Activated CD4-positive, alpha-beta memory T cell treated with anti-CD3 and anti-CD28 coated beads, Interleukin-2, amount 10 ng/mL, durations not matched to agents 7 days and 5 days (primary cell): Measurements from ENCODE around the gene CLTB. TPM values are rescaled to one million over a fixed set of nuclear protein-coding genes. Genes with fewer than 3 reads are reported as not detected.

Experiments
- CTCF ChIA-PET: fragments of 350-600 bp; sonication (Branson Sonifier 250); formaldehyde crosslinking; loops from one replicate; lab custom pipeline; 2021; ENCODE audit warnings: antibody characterized with exemption, inconsistent platforms; lab: Charles Lee
- POLR2A ChIA-PET: fragments of 350-600 bp; sonication (Branson Sonifier 250); formaldehyde crosslinking; loops from one replicate; lab custom pipeline; 2021; ENCODE audit warnings: antibody characterized with exemption; lab: Charles Lee
- DNase-seq: peaks from one replicate; pipeline ENCODE4 v3.0.0-alpha.2; 2020
- H3K27ac Mint-ChIP-seq: one replicate; pipeline ENCODE4 v1.8.0; 2021; ENCODE audit warnings: mild to moderate bottlenecking, mixed read lengths
- H3K27me3 Mint-ChIP-seq: one replicate; pipeline ENCODE4 v1.8.0; 2021; ENCODE audit warnings: mixed read lengths
- H3K36me3 Mint-ChIP-seq: one replicate; pipeline ENCODE4 v1.8.0; 2021; ENCODE audit warnings: low read depth, mixed read lengths
- H3K4me1 Mint-ChIP-seq: one replicate; pipeline ENCODE4 v1.8.0; 2021; ENCODE audit warnings: mixed read lengths
- H3K4me3 Mint-ChIP-seq: one replicate; pipeline ENCODE4 v1.8.0; 2021; ENCODE audit warnings: mild to moderate bottlenecking, mixed read lengths
- H3K9me3 Mint-ChIP-seq: one replicate; pipeline ENCODE4 v1.8.0; 2021; ENCODE audit warnings: mixed read lengths
- total RNA-seq, 2 experiments: library from RNA; stranded (reverse); gene quantifications; one replicate each; pipeline ENCODE4 v1.2.3, GENCODE V29; 2021

CLTB gene
- total RNA-seq, 2 experiments from 2014 or later, result 56.2 to 57.2 TPM

DNA sequence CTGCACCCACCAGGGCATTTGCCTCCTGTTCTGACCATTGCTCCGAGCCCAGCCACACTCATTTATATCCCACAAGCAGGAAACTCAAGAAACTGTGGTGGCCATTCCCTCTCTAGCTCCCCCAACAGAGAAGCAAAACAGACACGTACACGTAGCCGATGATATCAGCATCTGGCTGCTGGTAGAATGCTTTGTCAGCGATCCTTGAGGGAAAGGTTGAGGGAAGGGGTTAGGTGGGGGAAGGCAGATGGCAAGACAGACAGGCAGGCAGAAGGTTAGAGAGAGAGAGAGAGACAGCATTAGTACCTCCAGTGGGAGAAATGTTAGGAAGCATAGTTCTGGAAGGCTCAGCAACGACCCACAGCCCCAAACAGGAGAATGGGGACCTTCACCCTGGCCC, 20.0 kb downstream of the CLTB start:
- Mint-ChIP-seq H3K27ac (no peak overlapping the region), H3K27me3 (no peaks in the 10 kb centered on the region), H3K4me3 (no peak overlapping the region), H3K4me1 (no peaks in the 10 kb centered on the region), H3K9me3 (no peaks in the 10 kb centered on the region), H3K36me3 (peaks cover 13% of the 10 kb centered on the region)
- POLR2A ChIA-PET, result interaction anchor here (1.0 kb wide), 1 partner anchor 20 kb away, joined by 3 read pairs; no protein-coding TSS in a partner anchor
- no peak for DNase-seq
- CTCF ChIA-PET, result no interaction called here

DNA sequence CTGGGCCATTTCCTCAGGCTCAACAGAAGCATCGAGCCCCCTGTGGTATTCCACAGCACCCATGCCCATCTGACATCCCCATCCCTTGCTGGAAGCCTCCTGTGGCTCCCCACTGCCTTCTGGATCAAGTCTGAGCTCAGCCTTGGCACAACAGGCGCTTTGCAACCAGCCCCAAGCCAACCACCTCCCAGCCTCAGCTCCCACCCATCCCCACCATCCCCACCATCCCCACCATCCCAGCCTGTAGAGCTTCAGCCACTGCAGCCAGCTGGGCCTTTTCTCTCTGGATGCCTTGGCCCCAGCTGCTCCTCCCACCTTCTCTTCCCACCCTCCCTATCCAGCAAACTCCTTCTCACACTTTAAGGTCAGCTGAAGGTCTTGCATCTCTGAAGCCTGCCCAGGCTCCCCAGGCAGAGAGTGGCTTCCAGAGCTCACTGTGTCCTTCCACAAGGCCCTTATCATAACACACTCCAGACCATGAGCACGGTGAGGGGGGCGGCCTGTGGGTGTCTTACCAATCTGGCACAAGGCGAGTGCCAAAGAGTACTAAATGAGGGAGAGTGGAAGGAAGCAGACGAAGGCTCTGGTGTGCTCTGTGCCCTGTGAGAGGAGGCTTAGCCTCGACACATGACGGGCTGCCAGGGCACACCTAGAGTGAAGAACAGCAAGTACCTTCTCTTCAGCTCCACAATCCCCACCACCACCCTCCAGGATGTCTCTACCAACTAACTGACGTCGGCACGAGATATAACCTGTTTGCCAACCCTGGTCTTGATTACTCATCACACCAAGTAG, 21.3 kb downstream of the CLTB start:
- Mint-ChIP-seq H3K27ac (no peak overlapping the region), H3K9me3 (no peaks in the 10 kb centered on the region), H3K4me1 (peaks cover 4% of the 10 kb centered on the region), H3K36me3 (peaks cover 24% of the 10 kb centered on the region), H3K27me3 (no peaks in the 10 kb centered on the region), H3K4me3 (no peak overlapping the region)
- DNase-seq, result no peak
- CTCF ChIA-PET, result no interaction called here
- POLR2A ChIA-PET, result interaction anchor here (0.6 kb wide), 1 partner anchor 13 kb away, joined by 3 read pairs; no protein-coding TSS in a partner anchor

DNA sequence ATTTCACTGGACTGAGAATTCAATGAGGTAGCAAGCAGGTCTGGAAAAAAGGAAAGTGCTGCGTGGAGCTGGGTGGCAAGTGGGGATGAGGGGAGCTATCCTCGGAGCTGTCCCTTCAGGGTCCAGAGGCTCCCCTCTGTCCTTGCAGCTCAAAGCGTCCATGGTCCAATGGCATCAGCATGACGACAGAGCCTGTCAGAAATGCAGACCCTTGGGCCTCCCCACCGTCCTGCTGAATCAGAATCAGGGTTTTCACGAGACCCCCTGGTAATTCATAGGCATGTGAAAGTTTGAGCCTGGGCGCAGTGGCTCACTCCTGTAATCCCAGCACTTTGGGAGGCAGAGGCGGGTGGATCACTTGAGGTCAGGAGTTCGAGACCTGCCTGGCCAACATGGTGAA, 22.2 kb downstream of the CLTB start:
- ChIA-PET POLR2A (interaction anchor here (1.2 kb wide), 1 partner anchor 17 kb away, joined by 3 read pairs; no protein-coding TSS in a partner anchor), CTCF (no interaction called here)
- Mint-ChIP-seq H3K4me3 (no peak overlapping the region), H3K9me3 (no peaks in the 10 kb centered on the region), H3K27me3 (no peaks in the 10 kb centered on the region), H3K27ac (no peak overlapping the region), H3K4me1 (peaks cover 7% of the 10 kb centered on the region), H3K36me3 (peaks cover 29% of the 10 kb centered on the region)
- no peak for DNase-seq

DNA sequence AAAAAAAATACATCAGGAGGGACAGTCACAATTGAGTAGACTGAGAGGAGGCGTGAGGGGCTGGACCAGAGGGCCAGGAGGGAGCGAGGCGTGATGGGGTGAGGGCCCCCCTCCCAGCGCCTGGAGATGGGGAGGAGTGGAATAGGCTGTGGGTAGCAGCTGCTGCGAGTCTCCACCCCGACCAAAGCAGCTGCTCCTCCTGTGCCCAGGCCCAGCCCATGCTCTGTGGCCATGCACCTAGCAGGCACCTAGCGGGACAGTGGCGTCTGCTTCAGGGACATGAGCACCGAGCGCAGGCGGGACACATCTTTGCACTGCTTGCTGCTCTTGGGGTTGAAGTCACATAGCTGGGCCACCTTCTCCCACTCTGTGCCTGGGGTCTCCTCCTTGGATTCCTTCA, 23.8 kb downstream of the CLTB start:
- no peak for DNase-seq
- ChIA-PET POLR2A (no interaction called here), CTCF (interaction anchor here (0.7 kb wide), 1 partner anchor 145 kb away, joined by 3 read pairs; the partner anchor contains the start of gene RNF44)
- Mint-ChIP-seq H3K4me3 (no peak overlapping the region), H3K9me3 (no peaks in the 10 kb centered on the region), H3K36me3 (peaks cover 33% of the 10 kb centered on the region), H3K4me1 (peaks cover 11% of the 10 kb centered on the region), H3K27me3 (no peaks in the 10 kb centered on the region), H3K27ac (no peak overlapping the region)

DNA sequence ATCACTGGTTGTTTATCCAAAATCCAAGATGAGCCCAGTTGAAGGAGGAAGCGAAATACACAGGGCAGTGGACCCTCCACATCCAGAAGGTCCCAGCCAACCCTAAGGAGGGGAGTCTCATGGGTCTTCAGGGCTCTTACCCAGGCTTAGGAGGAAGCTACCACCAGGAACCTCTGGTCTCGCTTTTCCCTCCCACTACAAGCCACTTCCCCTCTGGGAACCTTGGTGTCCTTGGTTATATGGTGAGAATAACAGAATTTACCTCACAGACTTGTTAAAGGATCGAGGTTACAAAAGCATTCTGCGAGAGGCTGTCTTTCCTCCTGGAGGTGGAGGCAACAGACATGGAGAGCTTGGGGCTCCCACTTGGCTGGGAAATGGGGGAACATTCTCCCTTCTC, 24.3 kb downstream of the CLTB start:
- no peaks in the 10 kb centered on the region for H3K27me3 Mint-ChIP-seq
- POLR2A ChIA-PET, result interaction anchor here (0.6 kb wide), 1 partner anchor 56 kb away, joined by 3 read pairs; no protein-coding TSS in a partner anchor
- H3K9me3 Mint-ChIP-seq, result no peaks in the 10 kb centered on the region
- H3K36me3 Mint-ChIP-seq, result peaks cover 34% of the 10 kb centered on the region
- CTCF ChIA-PET, result interaction anchor here (0.7 kb wide), 1 partner anchor 145 kb away, joined by 3 read pairs; the partner anchor contains the start of gene RNF44
- DNase-seq, result no peak
- H3K4me3 Mint-ChIP-seq, result no peak overlapping the region
- peaks cover 17% of the 10 kb centered on the region for H3K4me1 Mint-ChIP-seq
- no peak overlapping the region for H3K27ac Mint-ChIP-seq

DNA sequence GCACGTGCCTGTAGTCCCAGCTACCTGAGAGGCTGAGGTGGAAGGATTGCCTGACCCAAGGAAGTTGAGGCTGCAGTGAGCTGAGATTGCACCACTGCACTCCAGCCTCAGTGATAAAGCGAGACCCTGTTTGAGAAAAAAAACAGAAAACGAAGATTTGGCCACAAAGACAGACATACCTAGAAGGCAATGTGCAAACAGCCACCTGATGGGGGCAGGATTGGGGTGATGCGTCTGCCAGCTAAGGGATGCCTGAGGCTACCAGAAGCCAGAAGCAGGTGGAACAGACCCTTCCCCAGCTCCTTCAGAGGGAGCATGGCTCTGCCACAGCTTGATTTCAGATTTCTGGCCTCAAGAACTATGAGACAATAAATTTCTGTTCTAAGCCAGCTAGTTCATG, 24.9 kb downstream of the CLTB start:
- Mint-ChIP-seq H3K27me3 (no peaks in the 10 kb centered on the region), H3K4me3 (no peak overlapping the region), H3K27ac (no peak overlapping the region), H3K9me3 (no peaks in the 10 kb centered on the region), H3K36me3 (peaks cover 39% of the 10 kb centered on the region), H3K4me1 (peaks cover 22% of the 10 kb centered on the region)
- CTCF ChIA-PET, result interaction anchor here (1.1 kb wide), 1 partner anchor 56 kb away, joined by 4 read pairs; the partner anchor contains the start of gene FAF2
- no peak for DNase-seq
- POLR2A ChIA-PET, result interaction anchor here (0.6 kb wide), 1 partner anchor 56 kb away, joined by 3 read pairs; no protein-coding TSS in a partner anchor

DNA sequence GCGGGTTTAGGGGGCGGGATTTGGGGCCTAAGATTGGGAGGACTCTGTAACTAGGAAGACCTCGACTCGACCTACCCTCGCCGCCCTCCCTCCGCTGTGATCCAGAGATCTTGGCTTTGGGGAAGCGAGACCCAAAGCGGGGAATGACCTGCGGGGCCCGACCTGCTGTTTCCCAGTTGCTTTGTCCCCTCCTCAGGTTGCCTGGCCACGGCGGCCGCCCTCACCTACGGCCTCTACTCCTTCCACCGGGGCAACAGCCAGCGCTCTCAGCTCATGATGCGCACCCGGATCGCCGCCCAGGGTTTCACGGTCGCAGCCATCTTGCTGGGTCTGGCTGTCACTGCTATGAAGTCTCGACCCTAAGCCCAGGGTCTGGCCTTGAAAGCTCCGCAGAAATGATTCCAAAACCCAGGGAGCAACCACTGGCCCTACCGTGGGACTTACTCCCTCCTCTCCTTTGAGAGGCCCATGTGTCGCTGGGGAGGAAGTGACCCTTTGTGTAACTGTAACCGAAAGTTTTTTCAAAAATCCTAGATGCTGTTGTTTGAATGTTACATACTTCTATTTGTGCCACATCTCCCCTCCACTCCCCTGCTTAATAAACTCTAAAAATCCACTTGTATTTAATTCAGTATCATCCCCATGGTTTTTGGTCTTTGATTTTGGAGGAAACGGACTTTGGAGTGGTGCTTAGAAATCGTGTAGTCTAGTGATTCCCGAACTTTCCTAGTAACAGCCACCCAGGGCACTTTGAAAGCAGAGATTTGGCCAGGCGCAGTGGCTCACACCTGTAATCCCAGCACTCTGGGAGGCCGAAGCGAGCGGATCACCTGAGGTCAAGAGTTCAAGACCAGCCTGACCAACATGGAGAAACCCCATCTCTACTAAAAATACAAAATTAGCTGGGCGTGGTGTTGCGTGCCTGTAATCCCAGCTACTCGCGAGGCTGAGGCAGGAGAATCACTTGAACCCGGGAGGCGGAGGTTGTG, 26.9 kb downstream of the CLTB start:
- ChIA-PET CTCF (interaction anchor here (0.6 to 1.8 kb wide), 4 partner anchors 28 to 271 kb away, joined by 3 to 8 read pairs (median 4); partner anchors contain the start of gene KIAA1191), POLR2A (interaction anchor here (1.1 to 6.9 kb wide), 7 partner anchors 11 to 153 kb away, joined by 5 to 62 read pairs (median 15); partner anchors contain the start of genes FAF2, KIAA1191 and RNF44)
- no peaks in the 10 kb centered on the region for H3K9me3 Mint-ChIP-seq
- peaks cover 31% of the 10 kb centered on the region for H3K4me1 Mint-ChIP-seq
- peak overlapping the region; percentile 95 for H3K4me3 Mint-ChIP-seq
- H3K27me3 Mint-ChIP-seq, result no peaks in the 10 kb centered on the region
- H3K36me3 Mint-ChIP-seq, result peaks cover 56% of the 10 kb centered on the region
- peak overlapping the region; percentile 99 for H3K27ac Mint-ChIP-seq
- no peak for DNase-seq

DNA sequence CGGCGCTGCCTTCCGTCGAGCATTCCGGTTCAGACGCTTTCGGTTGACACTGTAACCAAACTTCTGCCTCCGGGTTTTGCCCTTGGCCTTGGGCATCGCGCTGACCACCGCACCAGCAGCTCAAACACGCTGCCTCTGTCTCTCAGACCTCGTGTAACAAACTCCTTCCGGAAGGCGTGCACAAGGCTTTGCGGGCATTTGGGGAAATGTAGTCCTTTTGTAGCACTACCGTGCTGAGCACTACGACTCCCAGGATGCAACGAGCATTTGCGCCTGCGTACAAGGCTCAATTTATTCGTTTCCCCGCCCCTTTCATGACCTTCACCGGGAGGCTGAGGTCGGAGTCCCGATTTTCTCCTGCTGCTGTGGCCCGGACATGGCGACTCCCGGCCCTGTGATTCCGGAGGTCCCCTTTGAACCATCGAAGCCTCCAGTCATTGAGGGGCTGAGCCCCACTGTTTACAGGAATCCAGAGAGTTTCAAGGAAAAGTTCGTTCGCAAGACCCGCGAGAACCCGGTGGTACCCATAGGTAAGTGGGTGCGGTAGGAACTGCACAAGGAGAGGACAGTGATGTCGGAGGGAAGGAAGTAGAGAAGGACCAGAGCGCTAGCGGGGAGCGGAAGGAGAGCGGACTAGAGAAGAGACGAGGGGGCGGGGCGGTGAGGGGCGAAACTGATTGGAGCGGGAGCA, 27.8 kb downstream of the CLTB start, which contains the start of the genes HIGD2A and NOP16:
HIGD2A (plus strand) TSS at position 308 of the 691 bp plus-strand sequence; CDS start at position 377, 69 bp downstream.
NOP16 (minus strand) TSS at position 155 of the 691 bp plus-strand sequence; CDS start at position 96, 59 bp downstream.
- H3K9me3 Mint-ChIP-seq, result no peaks in the 10 kb centered on the region
- POLR2A ChIA-PET, result interaction anchor here (0.6 to 6.9 kb wide), 10 partner anchors 11 to 154 kb away, joined by 3 to 62 read pairs (median 8); partner anchors contain the start of genes FAF2, KIAA1191 and RNF44
- peaks cover 61% of the 10 kb centered on the region for H3K36me3 Mint-ChIP-seq
- CTCF ChIA-PET, result interaction anchor here (0.6 to 1.8 kb wide), 5 partner anchors 27 to 272 kb away, joined by 3 to 8 read pairs (median 4); partner anchors contain the start of genes KIAA1191 and RNF44
- no peaks in the 10 kb centered on the region for H3K27me3 Mint-ChIP-seq
- peaks cover 31% of the 10 kb centered on the region for H3K4me1 Mint-ChIP-seq
- peak within 1 kb of the TSS; percentile 99 for H3K27ac Mint-ChIP-seq
- DNase-seq, result peak; percentile 99
- peak within 1 kb of the TSS; percentile 95 for H3K4me3 Mint-ChIP-seq

DNA sequence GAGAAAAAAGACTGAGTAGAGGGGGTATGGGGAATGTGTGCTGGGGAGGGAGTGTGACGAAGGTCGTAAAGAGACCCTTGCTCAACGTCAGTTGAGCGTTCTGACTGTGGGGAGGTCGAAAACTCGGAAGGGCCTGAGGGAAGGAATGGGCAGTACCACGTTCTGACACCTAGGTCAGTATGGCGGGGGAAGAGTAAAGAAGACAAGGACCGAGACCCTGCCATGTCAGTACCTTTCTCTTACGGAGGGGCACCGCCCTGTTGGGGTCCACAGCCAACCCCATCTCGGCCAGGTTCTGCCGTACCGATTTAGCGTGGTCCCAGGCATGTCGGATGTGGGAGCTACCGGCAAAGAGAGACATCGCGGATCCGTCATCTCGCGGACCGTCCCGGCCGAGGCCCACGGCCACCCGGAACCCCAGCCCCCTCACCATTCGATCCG, 28.3 kb downstream of the CLTB start:
- peak overlapping the region; percentile 95 for H3K4me3 Mint-ChIP-seq
- POLR2A ChIA-PET, result interaction anchor here (0.6 to 6.9 kb wide), 9 partner anchors 11 to 155 kb away, joined by 3 to 62 read pairs (median 8); partner anchors contain the start of genes FAF2, KIAA1191 and RNF44
- no peaks in the 10 kb centered on the region for H3K27me3 Mint-ChIP-seq
- H3K9me3 Mint-ChIP-seq, result no peaks in the 10 kb centered on the region
- peaks cover 63% of the 10 kb centered on the region for H3K36me3 Mint-ChIP-seq
- H3K27ac Mint-ChIP-seq, result peak overlapping the region; percentile 99
- no peak for DNase-seq
- peaks cover 31% of the 10 kb centered on the region for H3K4me1 Mint-ChIP-seq
- CTCF ChIA-PET, result interaction anchor here (1.0 to 1.8 kb wide), 3 partner anchors 27 to 153 kb away, joined by 3 to 8 read pairs (median 4); partner anchors contain the start of genes KIAA1191 and RNF44

DNA sequence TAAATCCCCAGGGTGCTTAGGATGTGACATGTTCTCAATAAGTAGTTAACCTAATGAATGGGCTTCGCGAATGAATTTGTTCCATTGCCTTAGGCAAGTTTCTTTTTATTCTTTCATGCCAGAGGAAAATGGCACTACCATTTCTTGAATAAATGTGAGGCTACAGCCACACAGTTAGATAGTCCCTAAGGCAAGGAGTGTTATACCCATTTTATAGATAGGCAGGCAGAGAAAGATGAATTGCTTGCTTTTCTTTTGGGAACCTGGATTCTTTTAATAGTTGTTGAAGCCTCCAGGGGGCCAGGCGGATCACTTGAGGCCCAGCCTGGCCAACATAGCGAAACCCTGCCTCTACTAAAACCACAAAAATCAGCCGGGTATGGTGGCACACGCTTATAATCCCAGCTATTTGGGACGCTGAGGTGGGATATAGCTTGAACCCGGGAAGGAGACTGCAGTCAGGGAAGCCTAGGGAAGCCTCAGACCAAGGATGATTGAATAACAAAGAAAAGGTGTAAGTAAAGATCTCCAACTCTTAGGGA, 28.9 kb downstream of the CLTB start:
- Mint-ChIP-seq H3K36me3 (peaks cover 66% of the 10 kb centered on the region), H3K9me3 (no peaks in the 10 kb centered on the region), H3K27ac (peak overlapping the region; percentile 99), H3K27me3 (no peaks in the 10 kb centered on the region), H3K4me1 (peaks cover 31% of the 10 kb centered on the region), H3K4me3 (peak overlapping the region; percentile 95)
- ChIA-PET CTCF (interaction anchor here (0.7 to 1.8 kb wide), 3 partner anchors 26 to 150 kb away, joined by 3 to 8 read pairs (median 4); partner anchors contain the start of genes KIAA1191 and RNF44), POLR2A (interaction anchor here (0.7 to 6.9 kb wide), 8 partner anchors 10 to 155 kb away, joined by 3 to 62 read pairs (median 12); partner anchors contain the start of genes FAF2, KIAA1191 and RNF44)
- DNase-seq, result no peak

DNA sequence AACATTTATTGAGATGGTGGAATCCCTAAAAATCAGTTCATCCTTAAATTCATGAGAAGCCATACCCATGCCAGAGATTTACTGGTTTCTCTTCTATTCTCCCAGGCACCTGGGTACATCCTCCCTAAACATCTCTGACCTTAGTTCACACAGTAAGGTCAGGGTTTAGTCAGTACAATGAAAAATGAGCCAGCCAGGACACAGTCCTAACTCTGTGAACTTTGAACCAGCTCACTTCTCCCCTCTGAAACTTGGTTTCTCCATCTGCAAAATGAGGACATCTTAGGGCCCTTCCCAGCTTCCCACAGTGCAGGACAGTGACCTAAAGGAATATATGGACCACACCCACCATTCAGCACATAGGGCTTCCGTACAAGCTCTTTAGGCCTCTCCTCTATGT, 29.8 kb downstream of the CLTB start:
- ChIA-PET CTCF (interaction anchor here (1.5 kb wide), 1 partner anchor 151 kb away, joined by 3 read pairs; the partner anchor contains the start of gene RNF44), POLR2A (interaction anchor here (0.9 to 6.9 kb wide), 3 partner anchors 25 to 156 kb away, joined by 3 to 62 read pairs (median 21); partner anchors contain the start of gene KIAA1191)
- H3K4me3 Mint-ChIP-seq, result peak overlapping the region; percentile 95
- no peak overlapping the region for H3K27ac Mint-ChIP-seq
- H3K4me1 Mint-ChIP-seq, result peaks cover 31% of the 10 kb centered on the region
- DNase-seq, result no peak
- H3K36me3 Mint-ChIP-seq, result peaks cover 67% of the 10 kb centered on the region
- no peaks in the 10 kb centered on the region for H3K27me3 Mint-ChIP-seq
- H3K9me3 Mint-ChIP-seq, result no peaks in the 10 kb centered on the region
